Measurements from ENCODE around the gene RABGAP1L.

DNA sequence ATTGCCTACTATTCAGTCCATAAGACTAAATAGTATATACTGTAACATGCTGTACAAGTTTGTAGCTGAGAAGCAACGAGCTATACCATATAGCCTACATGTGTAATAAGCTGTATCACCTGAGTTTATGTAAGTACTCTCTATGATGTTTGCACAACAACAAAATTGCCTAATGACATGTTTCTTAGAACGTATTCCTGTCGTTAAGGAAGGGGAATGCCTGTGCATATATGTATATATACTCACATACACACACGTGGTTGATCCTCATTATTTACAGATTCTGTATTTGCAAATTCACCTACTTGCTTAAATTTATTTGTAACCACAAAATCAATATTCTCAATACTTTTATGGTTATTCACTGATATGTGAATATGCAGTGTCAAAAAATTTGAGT is 504.0 kb downstream of the RABGAP1L start:
- TF ChIP-seq, protein P1, sequence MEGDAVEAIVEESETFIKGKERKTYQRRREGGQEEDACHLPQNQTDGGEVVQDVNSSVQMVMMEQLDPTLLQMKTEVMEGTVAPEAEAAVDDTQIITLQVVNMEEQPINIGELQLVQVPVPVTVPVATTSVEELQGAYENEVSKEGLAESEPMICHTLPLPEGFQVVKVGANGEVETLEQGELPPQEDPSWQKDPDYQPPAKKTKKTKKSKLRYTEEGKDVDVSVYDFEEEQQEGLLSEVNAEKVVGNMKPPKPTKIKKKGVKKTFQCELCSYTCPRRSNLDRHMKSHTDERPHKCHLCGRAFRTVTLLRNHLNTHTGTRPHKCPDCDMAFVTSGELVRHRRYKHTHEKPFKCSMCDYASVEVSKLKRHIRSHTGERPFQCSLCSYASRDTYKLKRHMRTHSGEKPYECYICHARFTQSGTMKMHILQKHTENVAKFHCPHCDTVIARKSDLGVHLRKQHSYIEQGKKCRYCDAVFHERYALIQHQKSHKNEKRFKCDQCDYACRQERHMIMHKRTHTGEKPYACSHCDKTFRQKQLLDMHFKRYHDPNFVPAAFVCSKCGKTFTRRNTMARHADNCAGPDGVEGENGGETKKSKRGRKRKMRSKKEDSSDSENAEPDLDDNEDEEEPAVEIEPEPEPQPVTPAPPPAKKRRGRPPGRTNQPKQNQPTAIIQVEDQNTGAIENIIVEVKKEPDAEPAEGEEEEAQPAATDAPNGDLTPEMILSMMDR (conservative IDR thresholded peaks at IDR 0.05): no peak
- TF ChIP-seq EZH2 (IDR thresholded peaks at IDR 0.05; ENCODE audit: low read depth): no peak
